NOMO-1 treated with DMSO at 0.1 percent for 48 hours (cell line): ENCODE results near the gene BORCS6.

Experiments used
- DNase-seq: peaks from one replicate; lab custom pipeline; 2025; ENCODE audit not compliant: unreplicated experiment; lab: John Stamatoyannopoulos, UW

Gene BORCS6

DNA sequence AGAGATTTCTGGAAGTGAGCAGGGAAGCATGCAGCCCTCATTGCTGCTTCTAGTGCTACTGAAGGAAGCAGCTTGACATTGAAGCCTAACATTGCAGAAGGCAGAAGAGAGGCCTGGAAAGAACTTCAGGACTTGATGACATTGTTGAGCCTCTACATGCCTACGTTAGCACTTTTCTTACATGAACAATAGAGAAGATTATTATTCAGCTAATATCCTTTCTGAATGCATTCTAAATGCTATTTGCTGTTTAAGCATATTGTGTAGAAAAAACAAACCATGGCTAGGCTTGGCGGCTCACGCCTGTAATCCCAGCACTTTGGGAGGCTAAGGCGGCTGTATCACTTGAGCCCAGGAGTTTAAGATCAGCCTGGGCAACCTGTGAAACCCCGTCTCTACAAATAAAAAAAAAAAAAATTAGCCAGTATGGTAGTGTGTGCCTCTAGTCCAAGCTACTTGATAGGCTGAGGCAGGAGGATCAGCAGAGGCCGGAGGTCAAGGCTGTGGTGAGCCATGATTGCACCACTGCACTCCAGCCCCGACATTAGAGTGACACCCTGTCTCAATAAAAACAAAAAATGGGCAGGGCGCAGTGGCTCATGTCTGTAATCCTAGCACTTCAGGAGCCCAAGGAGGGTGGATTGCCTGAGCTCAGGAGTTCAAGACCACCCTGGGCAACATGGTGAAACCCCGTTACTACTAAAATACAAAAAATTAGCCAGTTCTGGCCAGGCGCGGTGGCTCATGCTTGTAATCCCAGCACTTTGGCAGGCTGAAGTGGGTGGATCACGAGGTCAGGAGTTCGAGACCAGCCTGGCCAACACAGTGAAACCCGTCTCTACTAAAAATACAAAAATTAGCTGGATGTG, 22.6 kb upstream of the BORCS6 start:
- DNase-seq = peak; percentile 20

DNA sequence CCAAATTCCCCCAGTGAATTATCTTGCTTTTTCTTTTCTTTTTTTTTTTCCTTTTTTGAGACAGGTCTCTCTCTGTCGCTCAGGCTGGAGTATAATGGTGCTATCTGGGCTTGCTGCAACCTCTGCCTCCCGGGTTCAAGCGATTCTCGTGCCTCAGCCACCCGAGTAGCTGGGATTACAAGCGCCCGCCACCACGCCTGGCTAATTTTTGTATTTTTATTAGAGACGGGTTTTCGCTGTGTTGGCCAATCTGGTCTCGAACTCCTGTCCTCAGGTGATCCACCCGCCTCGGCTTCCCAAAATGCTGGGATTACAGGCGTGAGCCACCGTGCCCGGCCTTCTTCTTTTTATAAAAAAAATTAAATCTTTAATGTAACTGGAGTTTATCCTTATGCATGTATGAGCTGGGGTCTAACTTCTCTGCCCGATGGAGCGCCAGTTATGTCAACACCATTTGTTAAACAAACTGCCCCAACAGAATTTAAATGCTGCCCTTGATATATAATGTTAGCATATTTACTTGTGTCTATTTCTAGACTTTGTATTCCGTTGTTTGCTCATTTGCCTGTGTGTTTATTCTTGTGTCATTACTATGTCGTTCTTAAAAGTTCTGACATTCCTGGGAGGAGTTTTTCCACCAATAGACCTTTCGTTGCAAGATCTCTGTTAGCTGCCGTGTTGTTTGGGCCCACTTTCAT, 20.9 kb upstream of the BORCS6 start:
- no peak for DNase-seq

DNA sequence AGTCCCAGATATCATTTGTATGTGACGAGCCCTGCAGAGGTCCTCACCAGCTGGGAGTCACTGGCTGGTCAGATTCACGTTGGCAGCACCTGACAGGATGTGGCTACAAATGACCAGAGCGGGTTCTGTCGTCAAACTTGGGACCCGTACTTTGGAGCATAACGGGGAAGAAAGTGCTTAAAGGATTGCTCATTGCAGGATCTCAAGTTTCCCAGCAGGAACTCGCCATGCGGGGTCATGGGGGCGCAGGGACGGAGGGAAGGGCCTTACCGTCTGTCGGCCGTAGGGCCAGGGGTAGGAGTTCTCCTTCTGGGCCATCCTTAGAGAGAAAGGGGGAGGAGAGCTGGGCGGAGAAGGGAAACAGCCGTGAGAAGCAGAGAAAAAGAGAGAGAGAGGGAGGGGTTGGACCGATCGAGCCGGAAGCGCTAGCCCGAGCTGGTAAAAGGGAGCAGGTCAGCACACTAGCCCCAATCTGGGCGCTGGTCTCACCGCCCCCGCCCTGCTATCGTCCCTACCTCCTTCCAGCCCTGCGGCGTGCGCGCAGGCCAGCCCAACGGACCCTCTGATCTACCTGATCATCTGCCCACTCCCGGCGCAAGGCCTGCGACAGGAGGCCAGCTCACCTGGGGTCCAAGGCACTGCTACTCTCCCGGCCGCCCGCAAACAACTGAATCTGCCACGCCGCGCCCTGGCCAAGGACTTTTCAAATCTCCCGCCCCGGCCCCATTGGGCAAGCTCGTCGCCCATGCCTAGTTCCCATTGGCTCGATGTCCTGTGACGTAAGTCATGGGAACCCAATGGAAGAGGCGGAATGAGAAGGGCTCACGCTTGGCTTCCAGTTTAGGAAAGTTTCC, 20.2 kb upstream of the BORCS6 start, which contains the start of gene AURKB:
Gene AURKB (minus strand): TSS at position 669 of the 854 bp plus-strand sequence. CDS start 351 bp downstream, at position 318.
- peak; percentile 89 for DNase-seq

DNA sequence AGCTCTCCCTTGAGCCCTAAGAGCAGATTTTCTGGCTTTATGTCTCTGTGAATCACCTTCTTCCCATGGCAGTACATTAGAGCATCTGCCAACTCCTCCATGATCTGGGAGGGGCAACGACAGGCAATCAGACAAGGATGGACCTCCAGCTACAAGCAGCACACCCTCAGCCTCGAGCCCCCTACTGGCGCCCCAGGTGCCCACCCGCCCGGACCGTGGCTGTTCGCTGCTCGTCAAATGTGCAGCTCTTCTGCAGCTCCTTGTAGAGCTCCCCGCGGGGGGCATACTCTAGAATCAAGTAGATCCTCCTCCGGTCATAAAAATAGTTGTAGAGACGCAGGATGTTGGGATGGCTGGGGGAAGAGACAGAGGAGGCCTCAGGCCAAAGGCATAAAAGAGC, 16.6 kb upstream of the BORCS6 start:
- DNase-seq = no peak

DNA sequence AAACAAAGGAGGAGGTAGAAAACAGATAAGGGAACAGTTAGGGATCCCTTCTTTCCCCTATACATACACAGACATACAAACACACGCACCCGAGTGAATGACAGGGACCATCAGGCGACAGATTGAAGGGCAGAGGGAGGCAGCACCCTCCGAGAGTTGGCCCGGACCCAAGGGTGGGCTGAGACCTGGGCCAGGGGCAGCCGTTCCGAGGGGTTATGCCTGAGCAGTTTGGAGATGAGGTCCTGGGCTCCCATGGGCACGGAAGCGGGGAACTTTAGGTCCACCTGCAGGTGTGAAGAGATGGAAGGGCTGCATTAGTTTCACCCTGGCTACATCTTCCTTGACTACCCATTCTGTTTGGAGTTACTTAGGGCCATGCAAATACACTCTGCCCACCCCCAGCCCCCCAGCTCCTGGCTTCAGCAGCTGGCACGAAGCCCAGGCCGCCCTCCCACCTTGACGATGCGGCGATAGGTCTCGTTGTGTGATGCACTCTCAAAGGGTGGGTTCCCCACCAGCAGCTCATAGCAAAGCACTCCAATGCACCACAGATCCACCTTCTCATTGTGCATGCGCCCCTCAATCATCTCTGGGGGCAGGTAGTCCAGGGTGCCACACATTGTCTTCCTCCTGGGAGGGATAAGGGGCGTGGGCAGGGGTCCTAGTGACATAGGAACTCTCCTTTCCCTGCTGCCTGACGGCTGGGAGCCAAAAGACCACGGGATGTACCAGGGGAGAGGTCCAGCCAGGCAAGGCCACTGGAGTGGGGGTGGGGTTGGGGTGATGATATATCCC, 15.0 kb upstream of the BORCS6 start:
- no peak for DNase-seq

DNA sequence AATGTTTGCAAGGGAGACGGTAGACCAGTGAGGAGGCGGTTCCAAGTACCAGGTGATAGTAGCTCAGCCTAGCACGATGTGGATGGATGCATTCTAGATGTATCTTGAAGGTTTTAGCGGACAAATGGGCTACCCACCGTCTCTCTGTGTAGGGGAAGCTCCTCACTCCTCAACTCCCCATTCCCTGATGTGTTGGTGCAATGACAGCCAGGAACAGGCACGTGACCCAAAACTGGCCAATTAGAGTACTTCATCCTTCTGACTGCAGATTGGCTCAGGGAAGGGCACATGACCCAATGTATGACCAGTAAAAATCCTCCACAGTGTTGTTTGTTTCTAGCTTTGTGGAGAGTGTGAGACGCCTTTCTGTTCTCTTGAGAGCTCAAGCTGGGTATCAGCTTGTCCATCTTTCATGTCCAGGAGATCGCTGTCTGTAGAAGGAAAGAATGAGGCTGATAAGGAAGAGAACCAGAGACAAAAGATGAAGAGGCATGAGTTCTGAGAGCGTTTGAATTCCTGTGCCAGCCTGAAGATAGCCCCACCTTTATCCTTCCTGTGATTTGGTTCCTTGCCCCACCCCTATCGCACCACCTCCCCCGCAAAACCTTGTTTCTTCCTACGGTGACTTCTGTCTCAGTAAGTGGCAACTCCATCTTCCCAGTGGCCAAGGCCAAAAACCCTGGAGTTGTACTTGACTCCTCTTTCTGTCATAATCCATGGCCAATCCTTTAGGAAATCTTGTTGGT, 2.3 kb upstream of the BORCS6 start:
- peak; percentile 90 for DNase-seq

DNA sequence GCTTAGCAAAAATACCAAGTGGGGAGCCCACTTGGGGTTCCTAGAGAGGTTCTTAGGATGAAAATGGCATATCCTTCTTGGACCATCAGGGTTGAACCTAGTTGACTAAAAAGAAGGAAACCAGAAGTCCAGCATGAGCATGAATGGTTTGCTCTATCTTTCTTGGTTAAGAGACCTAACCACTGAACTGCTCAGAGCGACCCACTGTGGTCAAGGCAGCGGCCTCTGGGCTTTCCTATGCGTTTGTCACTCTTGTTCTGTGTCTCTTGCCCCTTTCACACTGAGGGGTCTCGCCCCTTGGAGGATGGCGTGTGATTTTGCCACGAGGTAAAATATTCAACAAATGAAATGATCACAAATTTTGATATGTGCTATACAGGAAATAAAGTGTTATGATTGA, 526 bp upstream of the BORCS6 start:
- DNase-seq = peak; percentile 71

DNA sequence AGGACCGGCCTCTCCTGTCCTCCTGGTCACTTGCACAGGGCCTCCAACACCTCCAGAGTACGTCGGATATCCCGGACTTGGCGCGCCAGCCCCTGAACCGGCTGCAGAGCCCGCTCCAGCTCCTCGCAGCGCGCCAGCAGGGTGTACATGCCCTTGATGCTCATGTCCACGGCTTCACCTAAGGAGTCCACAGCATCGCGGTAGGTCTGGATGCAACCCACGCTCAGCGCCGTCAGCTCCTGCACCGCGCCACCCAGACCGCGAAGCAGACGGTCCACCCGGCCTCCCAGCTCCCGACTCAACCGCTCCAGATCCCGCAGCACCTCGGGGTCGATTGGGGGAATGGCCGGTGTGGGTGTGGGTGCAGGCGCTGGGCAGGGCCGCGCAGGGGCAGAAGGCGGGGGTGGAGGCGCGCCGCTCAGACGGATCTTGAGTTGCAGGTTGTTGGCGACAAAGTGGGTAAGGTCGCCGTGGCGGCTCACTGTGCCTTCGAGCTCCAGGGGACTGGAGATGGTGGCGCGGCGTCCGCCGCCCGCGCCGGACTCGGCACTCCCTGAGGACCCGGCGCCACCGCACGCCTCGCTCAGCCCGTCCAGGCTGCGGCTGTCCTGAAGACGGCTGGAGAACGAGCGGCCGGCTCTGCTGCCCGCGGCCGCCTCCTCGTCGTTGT, 804 bp downstream of the BORCS6 start:
- no peak for DNase-seq

DNA sequence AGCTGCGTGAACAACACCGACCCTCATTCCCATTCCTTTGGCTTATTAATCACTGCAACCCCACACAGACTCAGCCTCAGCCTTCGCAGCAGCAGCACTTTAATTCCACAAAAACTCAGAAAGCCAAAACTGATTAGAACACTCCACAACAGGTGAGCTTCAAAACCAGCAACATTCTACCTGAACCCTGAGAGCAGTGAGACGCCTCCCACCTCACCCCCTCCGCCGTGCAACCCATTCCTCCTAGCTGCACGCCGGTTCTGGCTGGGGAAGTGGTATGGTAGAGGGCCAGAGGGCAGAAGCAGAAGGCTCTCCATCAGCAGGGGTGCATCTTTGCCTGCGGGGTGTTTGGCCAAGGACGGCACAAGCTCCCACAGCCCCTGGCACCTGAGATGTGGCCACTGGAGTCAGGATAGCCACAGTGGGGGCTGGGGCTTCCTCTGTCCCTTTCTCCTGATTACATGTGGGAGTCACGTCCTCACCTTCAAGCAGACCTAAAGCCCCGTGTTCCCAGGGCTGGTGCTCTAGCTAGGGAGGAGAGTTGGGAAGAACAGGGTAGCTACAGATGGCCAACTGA, 1.6 kb downstream of the BORCS6 start:
- DNase-seq = no peak

DNA sequence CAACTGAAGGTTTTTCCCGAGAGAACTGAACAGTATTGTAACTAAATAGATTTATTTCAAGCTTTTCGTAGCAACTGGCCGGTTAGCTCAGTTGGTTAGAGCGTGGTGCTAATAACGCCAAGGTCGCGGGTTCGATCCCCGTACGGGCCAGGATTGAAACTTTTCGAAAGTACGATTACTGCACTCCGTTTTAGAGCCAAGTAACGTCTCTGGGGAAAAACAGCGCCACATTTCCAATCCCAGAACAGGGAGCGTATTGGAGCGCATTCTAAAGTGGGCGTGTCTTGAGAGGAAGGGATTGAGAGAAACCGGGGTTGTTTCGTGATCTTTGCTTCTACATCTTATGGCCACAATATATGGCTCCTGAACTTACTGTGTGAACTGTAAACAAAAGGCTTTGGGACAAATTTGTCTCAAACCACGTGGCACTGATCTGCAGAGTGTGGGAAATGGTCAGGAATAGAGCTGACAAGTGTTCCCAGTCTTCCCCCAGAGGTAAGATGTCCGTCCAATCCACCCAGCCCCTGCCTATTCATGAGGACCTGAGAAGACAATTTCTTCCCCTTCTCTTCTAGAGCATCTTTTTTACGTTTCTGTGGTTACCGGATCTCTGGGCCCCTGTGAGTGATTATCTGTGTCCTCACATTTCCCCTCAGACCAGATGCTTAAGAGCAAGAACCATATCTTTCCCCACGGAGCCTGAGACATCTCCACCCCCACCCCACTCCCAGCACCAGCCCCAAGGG, 2.3 kb downstream of the BORCS6 start:
- peak; percentile 97 for DNase-seq

DNA sequence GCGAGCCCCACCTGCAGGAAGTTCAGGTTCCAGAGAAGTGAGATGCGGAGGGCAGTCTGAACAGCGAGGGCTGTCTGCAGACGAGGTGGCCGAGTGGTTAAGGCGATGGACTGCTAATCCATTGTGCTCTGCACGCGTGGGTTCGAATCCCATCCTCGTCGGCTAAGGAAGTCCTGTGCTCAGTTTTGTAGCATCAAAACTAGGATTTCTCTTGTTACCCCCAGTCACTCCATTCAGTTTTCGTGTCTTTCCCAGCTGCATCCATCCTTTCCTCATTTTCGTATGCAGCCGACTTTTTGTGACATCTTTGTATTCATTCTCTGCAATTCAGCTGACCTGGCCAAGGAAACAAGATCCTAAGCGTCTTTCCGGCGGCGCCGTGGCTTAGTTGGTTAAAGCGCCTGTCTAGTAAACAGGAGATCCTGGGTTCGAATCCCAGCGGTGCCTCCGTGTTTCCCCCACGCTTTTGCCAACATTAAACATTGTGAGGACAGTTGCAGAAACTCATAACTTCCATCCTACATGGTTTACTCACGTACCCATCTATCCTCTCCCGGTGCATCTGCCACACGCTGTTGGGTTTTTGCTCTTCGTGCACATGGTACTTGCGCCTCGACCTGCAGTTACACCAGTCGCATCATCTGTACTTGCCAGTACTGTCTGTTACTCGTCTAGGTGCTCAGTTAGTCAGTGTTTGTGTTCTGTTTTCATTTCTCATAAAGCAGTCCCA, 3.0 kb downstream of the BORCS6 start:
- peak; percentile 89 for DNase-seq

DNA sequence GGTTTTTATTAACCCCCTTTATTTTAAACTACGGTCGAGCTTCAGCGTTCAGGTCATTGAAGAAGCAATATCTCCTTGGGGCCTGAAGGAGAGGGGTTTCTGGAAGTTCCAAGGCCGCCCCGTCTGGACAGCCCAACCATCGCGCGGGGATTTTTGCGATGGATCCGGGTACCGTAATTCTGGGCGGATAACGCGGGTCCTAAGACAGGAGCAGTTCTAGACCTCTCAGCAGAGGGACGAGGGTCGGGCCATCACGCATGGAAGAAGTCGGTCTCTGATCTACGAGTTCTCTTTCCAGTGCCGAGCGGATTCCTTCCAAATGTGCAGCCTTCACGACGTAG, 3.6 kb downstream of the BORCS6 start:
- DNase-seq = no peak

DNA sequence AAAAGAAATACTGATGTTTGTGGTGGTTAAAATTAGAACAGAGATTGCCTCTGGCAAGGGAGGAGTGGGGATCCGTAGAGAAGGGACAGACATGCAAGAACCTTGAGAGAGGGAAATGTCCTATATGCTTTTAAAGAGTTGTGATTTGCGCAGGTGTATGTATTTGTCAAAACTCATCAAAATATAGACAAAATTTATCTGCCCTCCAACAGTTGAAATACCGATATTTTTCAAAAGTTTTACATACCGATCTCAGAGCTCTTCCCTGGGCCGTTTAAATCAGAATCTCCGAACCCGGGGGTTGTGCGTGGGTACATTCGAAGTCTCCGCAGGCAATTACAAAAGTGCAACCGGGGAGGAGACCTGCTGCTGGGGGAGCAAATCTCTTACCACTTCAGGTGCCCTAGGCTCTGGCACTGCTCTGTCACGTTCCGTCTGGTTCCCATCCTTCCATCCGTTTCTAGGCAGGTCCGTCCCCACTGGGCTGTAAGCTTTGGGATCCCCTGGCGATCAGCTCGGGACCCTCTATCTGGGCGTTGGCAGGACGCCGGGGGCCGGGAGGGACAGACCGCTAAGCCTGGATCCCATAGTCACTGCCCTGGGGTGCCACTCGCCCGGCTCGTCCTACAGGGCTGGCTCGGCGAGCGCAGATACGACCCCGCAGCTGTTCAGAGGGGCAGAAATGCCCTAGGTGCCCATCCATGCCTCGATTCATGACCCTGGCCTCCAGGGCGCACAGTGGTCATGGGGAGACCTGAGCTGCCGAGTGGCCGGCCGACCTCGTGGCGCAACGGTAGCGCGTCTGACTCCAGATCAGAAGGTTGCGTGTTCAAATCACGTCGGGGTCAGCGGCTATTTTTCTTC, 4.2 kb downstream of the BORCS6 start:
- DNase-seq = peak; percentile 48

DNA sequence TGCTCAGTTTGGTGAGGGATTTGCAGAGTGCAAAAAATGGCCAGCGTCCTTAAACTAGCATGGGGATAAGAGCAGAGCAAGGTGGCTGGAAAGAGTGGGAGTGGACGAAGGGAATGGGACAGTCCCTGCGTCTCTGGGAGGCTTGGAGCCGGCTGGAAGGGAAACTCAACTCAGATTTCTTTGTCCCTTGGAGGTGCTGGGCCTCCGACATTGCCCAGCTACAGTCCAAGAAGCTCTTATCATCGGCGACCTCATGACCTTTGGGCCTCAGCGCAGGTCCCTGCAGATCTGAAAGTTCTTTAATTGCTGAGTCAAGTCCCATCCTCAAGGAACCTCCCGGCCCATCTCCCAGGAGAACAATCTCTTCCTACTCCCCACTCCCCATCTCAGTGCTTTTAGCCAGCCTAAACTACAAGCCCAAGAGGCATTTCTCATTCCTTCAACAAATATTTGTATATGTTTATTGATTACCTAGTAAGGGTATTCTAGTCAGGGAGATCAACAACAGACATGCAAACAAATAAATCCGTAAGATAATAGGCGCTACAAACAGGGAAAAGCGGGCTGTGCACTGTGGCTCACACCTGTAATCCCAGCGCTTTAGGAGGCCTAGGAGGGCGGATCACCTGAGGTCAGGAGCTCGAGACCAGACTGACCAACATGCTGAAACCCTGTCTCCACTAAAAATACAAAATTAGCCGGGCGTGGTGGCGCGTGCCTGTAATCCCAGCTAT, 12.8 kb downstream of the BORCS6 start:
- no peak for DNase-seq

DNA sequence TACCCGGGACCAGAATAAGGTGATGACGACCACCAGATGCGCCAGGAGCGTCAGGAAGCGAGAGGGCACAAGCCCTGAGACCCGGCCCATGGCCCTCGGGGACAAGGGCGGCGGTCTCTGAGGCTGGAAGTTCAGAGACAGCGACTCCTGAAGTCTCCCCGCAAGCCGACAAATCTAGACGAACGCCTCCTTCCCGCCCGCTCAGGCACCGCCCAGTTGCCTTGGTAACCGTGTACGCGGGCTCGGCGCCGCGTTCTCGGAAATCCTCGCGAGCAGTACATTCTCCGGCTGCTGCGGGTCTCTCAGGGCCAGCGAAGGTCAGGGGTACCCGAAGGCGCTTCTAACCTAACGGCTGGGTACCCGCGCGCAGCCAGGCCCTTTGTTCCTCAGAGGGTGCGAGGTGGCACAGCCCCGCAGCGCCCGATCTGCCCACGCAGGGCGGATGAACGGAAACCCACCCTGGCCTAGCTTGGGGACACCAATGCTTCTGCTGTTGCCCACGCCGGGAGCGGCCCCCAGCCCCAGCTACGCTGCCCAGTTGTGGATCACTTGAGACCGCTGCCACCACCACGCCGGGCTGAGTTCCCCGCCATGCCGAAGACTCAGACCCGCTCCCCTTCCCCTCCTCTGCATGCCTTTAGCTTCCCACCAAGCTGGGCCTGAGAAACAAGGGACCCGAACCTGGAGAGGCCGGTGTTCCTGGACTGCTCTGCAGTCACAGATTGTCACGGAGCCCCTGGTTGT, 13.6 kb downstream of the BORCS6 start, which contains the start of gene TMEM107:
Gene TMEM107 (minus strand): TSS at position 184 of the 744 bp plus-strand sequence. CDS start 94 bp downstream, at position 90.
- DNase-seq = peak; percentile 88
